SU-DHL-6 (cell line): ENCODE data around the gene FAF2.

ENCODE experiments used
- EZH2phosphoT487 ChIP-seq: fragments of 200-600 bp; sonication (generic), shearing (Covaris generic); conservative IDR thresholded peaks from 2 replicates; pipeline ENCODE4 v1.6.1; 2018; ENCODE audit warnings: mild to moderate bottlenecking, antibody characterized with exemption, low read length, moderate library complexity, mixed read lengths
- TF ChIP-seq, protein P1 (sequence below): fragments of 200-600 bp; sonication (generic); IDR thresholded peaks from one replicate; pipeline ENCODE4 v1.5.1; 2017; ENCODE audit warnings: antibody characterized with exemption, mild to moderate bottlenecking, low read length, moderate library complexity; ENCODE audit not compliant: insufficient read depth, poor library complexity, severe bottlenecking

DNA sequence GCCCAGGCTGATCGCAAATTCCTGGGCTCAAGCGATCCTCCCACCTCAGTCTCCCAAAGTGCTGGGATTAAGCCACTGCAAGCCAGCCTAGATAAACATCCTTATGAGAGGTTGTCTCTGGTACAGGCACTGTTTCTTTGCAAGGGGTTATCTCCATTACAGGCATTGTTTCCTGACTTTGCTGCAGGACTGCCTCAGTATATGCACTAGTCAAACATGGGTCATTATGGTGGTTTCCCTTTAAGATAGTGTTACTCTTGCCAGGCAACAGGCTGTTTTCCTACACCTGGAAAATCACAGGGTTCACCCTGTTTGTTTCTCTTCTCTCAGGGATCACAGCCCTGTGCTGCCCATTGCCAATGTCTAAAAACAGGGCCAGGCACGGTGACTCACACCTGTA lies 24.0 kb upstream of the FAF2 start:
- TF ChIP-seq, protein P1, sequence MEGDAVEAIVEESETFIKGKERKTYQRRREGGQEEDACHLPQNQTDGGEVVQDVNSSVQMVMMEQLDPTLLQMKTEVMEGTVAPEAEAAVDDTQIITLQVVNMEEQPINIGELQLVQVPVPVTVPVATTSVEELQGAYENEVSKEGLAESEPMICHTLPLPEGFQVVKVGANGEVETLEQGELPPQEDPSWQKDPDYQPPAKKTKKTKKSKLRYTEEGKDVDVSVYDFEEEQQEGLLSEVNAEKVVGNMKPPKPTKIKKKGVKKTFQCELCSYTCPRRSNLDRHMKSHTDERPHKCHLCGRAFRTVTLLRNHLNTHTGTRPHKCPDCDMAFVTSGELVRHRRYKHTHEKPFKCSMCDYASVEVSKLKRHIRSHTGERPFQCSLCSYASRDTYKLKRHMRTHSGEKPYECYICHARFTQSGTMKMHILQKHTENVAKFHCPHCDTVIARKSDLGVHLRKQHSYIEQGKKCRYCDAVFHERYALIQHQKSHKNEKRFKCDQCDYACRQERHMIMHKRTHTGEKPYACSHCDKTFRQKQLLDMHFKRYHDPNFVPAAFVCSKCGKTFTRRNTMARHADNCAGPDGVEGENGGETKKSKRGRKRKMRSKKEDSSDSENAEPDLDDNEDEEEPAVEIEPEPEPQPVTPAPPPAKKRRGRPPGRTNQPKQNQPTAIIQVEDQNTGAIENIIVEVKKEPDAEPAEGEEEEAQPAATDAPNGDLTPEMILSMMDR = no peak
- TF ChIP-seq EZH2phosphoT487 = no peak
